ENCODE measurements around the gene TIPARP. TPM values are rescaled to one million over a fixed set of nuclear protein-coding genes. Genes with fewer than 3 reads are reported as not detected.
"Not testable (repeated sequence)": the region's sequence is repeated elsewhere in the genome, so short reads cannot be mapped to it uniquely, and the experiment has no call there.

Gene TIPARP
- polyA plus RNA-seq, 2 donors = 22.6 to 33.8 TPM

DNA sequence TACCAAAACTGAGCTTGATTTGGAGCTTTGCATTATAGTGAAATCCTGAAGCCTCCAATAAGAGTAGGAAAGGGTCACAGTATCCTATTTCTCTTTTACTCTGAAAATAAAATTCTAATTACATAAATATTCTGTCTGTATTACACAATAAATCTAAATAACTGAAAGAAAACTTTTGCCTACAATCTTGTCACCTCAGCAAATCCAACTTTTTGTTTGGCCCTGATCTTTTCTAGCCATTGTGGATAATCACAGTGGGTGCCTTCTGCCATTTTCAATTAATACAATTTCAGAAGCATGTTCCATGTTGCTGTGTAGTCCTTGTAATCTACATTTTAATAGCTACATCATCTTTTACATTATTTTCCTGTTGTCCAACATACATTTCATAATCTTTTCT is 29.4 kb upstream of the TIPARP start:
- Histone ChIP-seq H3K27ac (ENCODE audit: low read depth in 2 of 2, low read length in 1 of 2) (no peak overlapping the region), H3K4me1 (ENCODE audit: control insufficient read depth in 2 of 2, insufficient read depth in 2 of 2, low read length in 1 of 2) (no peaks in the 10 kb centered on the region), H3K36me3 (ENCODE audit: control insufficient read depth in 2 of 2, insufficient read depth in 2 of 2, low read length in 1 of 2) (no peaks in the 10 kb centered on the region), H3K4me3 (ENCODE audit: low read depth in 1 of 2, low read length in 2 of 2) (no peak overlapping the region), H3K9me3 (ENCODE audit: control insufficient read depth in 2 of 2, insufficient read depth in 1 of 2, low read depth in 1 of 2, low read length in 1 of 2) (no peaks in the 10 kb centered on the region), H3K27me3 (ENCODE audit: control insufficient read depth in 1 of 2, insufficient read depth in 2 of 2, low read length in 2 of 2) (no peaks in the 10 kb centered on the region)

GRCh38 chr3:156646958-156647357 is 27.4 kb upstream of the TIPARP start:
- H3K36me3 ChIP-seq (ENCODE audit: control insufficient read depth in 2 of 2, insufficient read depth in 2 of 2, low read length in 1 of 2) = no peaks in the 10 kb centered on the region
- no peaks in the 10 kb centered on the region for H3K9me3 ChIP-seq (ENCODE audit: control insufficient read depth in 2 of 2, insufficient read depth in 1 of 2, low read depth in 1 of 2, low read length in 1 of 2)
- no peak overlapping the region for H3K27ac ChIP-seq (ENCODE audit: low read depth in 2 of 2, low read length in 1 of 2)
- no peaks in the 10 kb centered on the region for H3K27me3 ChIP-seq (ENCODE audit: control insufficient read depth in 1 of 2, insufficient read depth in 2 of 2, low read length in 2 of 2)
- no peaks in the 10 kb centered on the region for H3K4me1 ChIP-seq (ENCODE audit: control insufficient read depth in 2 of 2, insufficient read depth in 2 of 2, low read length in 1 of 2)
- no peak overlapping the region for H3K4me3 ChIP-seq (ENCODE audit: low read depth in 1 of 2, low read length in 2 of 2)

DNA sequence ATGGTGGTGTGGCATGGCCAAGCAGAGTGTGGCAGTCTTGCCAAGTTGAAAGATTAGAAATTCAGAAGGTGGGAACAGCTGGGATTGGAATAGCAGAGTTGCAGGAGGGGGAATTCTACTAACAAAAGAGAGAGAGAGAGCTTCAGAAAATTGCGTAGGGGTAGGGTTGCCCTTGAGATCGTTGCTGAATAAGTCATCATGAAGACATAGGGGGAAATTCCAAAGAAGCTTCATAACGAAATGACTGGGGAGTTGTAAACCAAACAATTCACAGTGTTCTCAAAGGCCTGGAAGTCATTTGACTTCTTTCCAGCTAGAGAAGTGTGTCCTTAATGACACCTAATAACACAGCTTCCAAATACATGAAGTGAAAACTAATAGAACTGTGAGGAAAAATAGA is 26.3 kb upstream of the TIPARP start:
- Histone ChIP-seq H3K4me1 (ENCODE audit: control insufficient read depth in 2 of 2, insufficient read depth in 2 of 2, low read length in 1 of 2) (no peaks in the 10 kb centered on the region), H3K27me3 (ENCODE audit: control insufficient read depth in 1 of 2, insufficient read depth in 2 of 2, low read length in 2 of 2) (no peaks in the 10 kb centered on the region), H3K36me3 (ENCODE audit: control insufficient read depth in 2 of 2, insufficient read depth in 2 of 2, low read length in 1 of 2) (no peaks in the 10 kb centered on the region), H3K27ac (ENCODE audit: low read depth in 2 of 2, low read length in 1 of 2) (no peak overlapping the region), H3K9me3 (ENCODE audit: control insufficient read depth in 2 of 2, insufficient read depth in 1 of 2, low read depth in 1 of 2, low read length in 1 of 2) (no peaks in the 10 kb centered on the region), H3K4me3 (ENCODE audit: low read depth in 1 of 2, low read length in 2 of 2) (no peak overlapping the region)
- WGBS, 2 donors = 65 to 70% methylated on average over 3 of the region's 3 CpGs

DNA sequence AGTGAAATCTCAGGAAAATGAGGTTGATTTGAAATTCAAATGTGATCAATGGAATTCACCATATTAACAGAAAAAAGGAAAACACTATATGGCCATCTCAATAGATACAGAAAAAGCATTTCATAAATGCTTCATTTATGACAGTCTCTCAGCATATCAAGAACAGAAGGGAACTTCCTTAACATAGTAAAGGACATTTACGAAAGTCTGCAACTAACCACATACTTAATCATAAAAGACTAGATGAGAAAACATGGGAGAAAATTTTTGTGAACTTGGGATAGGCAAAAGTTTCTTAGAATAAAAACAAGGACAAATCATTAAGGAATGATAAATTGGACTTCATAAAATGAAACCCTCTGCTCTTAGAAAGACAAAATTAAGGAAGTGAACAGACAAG is 24.7 kb upstream of the TIPARP start:
- no peaks in the 10 kb centered on the region for H3K27me3 ChIP-seq (ENCODE audit: control insufficient read depth in 1 of 2, insufficient read depth in 2 of 2, low read length in 2 of 2)
- WGBS, 2 donors = 83 to 91% methylated on average over 1 of the region's 1 CpG
- H3K4me1 ChIP-seq (ENCODE audit: control insufficient read depth in 2 of 2, insufficient read depth in 2 of 2, low read length in 1 of 2) = no peaks in the 10 kb centered on the region
- H3K36me3 ChIP-seq (ENCODE audit: control insufficient read depth in 2 of 2, insufficient read depth in 2 of 2, low read length in 1 of 2) = no peaks in the 10 kb centered on the region
- no peaks in the 10 kb centered on the region for H3K9me3 ChIP-seq (ENCODE audit: control insufficient read depth in 2 of 2, insufficient read depth in 1 of 2, low read depth in 1 of 2, low read length in 1 of 2)
- H3K27ac ChIP-seq (ENCODE audit: low read depth in 2 of 2, low read length in 1 of 2) = no peak overlapping the region
- H3K4me3 ChIP-seq (ENCODE audit: low read depth in 1 of 2, low read length in 2 of 2) = no peak overlapping the region

DNA sequence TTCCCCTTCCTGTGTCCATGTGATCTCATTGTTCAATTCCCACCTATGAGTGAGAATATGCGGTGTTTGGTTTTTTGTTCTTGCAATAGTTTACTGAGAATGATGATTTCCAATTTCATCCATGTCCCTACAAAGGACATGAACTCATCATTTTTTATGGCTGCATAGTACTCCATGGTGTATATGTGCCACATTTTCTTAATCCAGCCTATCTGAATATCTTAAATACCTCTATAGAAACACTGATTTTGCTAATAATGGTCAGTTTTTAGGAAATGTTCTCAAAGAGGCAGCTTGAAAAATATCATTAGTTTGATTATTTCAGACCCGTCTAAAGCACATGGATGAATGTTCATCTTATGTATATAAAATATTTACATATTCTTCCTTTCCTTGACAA is 21.7 kb upstream of the TIPARP start:
- not testable (repeated sequence) for H3K27me3 ChIP-seq (ENCODE audit: control insufficient read depth in 1 of 2, insufficient read depth in 2 of 2, low read length in 2 of 2); H3K27ac ChIP-seq (ENCODE audit: low read depth in 2 of 2, low read length in 1 of 2); H3K4me1 ChIP-seq (ENCODE audit: control insufficient read depth in 2 of 2, insufficient read depth in 2 of 2, low read length in 1 of 2); H3K9me3 ChIP-seq (ENCODE audit: control insufficient read depth in 2 of 2, insufficient read depth in 1 of 2, low read depth in 1 of 2, low read length in 1 of 2); H3K36me3 ChIP-seq (ENCODE audit: control insufficient read depth in 2 of 2, insufficient read depth in 2 of 2, low read length in 1 of 2); H3K4me3 ChIP-seq (ENCODE audit: low read depth in 1 of 2, low read length in 2 of 2)
- WGBS, 2 donors = 90 to 95% methylated on average over 2 of the region's 2 CpGs

GRCh38 chr3:156654834-156655233 is 19.6 kb upstream of the TIPARP start:
- no peaks in the 10 kb centered on the region for H3K4me1 ChIP-seq (ENCODE audit: control insufficient read depth in 2 of 2, insufficient read depth in 2 of 2, low read length in 1 of 2)
- no peaks in the 10 kb centered on the region for H3K36me3 ChIP-seq (ENCODE audit: control insufficient read depth in 2 of 2, insufficient read depth in 2 of 2, low read length in 1 of 2)
- WGBS, 2 donors = 94% methylated on average over 1 of the region's 1 CpG
- H3K27me3 ChIP-seq (ENCODE audit: control insufficient read depth in 1 of 2, insufficient read depth in 2 of 2, low read length in 2 of 2) = no peaks in the 10 kb centered on the region
- no peak overlapping the region for H3K27ac ChIP-seq (ENCODE audit: low read depth in 2 of 2, low read length in 1 of 2)
- no peak overlapping the region for H3K4me3 ChIP-seq (ENCODE audit: low read depth in 1 of 2, low read length in 2 of 2)
- peaks cover 0 to 2% of the 10 kb centered on the region in 2 donors for H3K9me3 ChIP-seq (ENCODE audit: control insufficient read depth in 2 of 2, insufficient read depth in 1 of 2, low read depth in 1 of 2, low read length in 1 of 2)

- no peaks in the 10 kb centered on the region for H3K36me3 ChIP-seq (ENCODE audit: control insufficient read depth in 2 of 2, insufficient read depth in 2 of 2, low read length in 1 of 2)
- no peaks in the 10 kb centered on the region for H3K4me1 ChIP-seq (ENCODE audit: control insufficient read depth in 2 of 2, insufficient read depth in 2 of 2, low read length in 1 of 2)
- peaks cover 0 to 2% of the 10 kb centered on the region in 2 donors for H3K9me3 ChIP-seq (ENCODE audit: control insufficient read depth in 2 of 2, insufficient read depth in 1 of 2, low read depth in 1 of 2, low read length in 1 of 2)
- WGBS, 2 donors = 81 to 82% methylated on average over 5 of the region's 5 CpGs
- no peak overlapping the region for H3K27ac ChIP-seq (ENCODE audit: low read depth in 2 of 2, low read length in 1 of 2)
- H3K27me3 ChIP-seq (ENCODE audit: control insufficient read depth in 1 of 2, insufficient read depth in 2 of 2, low read length in 2 of 2) = no peaks in the 10 kb centered on the region
- no peak overlapping the region for H3K4me3 ChIP-seq (ENCODE audit: low read depth in 1 of 2, low read length in 2 of 2)
Observed at GRCh38 chr3:156655819-156656550, 18.4 kb upstream of the TIPARP start.

DNA sequence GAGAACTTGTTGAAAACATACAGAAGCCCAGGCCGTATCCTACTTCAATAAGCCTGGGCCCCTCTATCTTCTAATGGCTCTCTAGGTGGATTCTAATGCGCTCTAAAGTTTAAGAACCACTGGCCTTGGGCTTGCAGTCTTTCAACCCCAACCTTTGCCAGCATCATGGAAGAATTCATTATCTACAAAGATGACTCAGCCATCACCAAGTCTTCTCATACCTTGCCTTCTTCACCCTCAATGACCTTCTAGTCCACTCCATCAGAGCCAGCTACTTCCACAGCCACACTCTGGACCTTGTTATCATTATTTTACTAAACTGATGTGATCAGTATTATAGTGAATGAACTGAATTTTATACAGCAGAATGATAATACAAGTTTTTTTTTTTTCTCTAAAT is 16.9 kb upstream of the TIPARP start:
- 96 to 97% methylated on average over 2 of the region's 2 CpGs for WGBS, 2 donors
- Histone ChIP-seq H3K36me3 (ENCODE audit: control insufficient read depth in 2 of 2, insufficient read depth in 2 of 2, low read length in 1 of 2) (no peaks in the 10 kb centered on the region), H3K27ac (ENCODE audit: low read depth in 2 of 2, low read length in 1 of 2) (no peak overlapping the region), H3K4me3 (ENCODE audit: low read depth in 1 of 2, low read length in 2 of 2) (no peak overlapping the region), H3K4me1 (ENCODE audit: control insufficient read depth in 2 of 2, insufficient read depth in 2 of 2, low read length in 1 of 2) (no peaks in the 10 kb centered on the region), H3K27me3 (ENCODE audit: control insufficient read depth in 1 of 2, insufficient read depth in 2 of 2, low read length in 2 of 2) (no peaks in the 10 kb centered on the region), H3K9me3 (ENCODE audit: control insufficient read depth in 2 of 2, insufficient read depth in 1 of 2, low read depth in 1 of 2, low read length in 1 of 2) (peaks cover 0 to 2% of the 10 kb centered on the region in 2 donors)

GRCh38 chr3:156657862-156658731 is 16.3 kb upstream of the TIPARP start:
- H3K4me3 ChIP-seq (ENCODE audit: low read depth in 1 of 2, low read length in 2 of 2) = no peak overlapping the region
- H3K27ac ChIP-seq (ENCODE audit: low read depth in 2 of 2, low read length in 1 of 2) = no peak overlapping the region
- H3K4me1 ChIP-seq (ENCODE audit: control insufficient read depth in 2 of 2, insufficient read depth in 2 of 2, low read length in 1 of 2) = no peaks in the 10 kb centered on the region
- no peaks in the 10 kb centered on the region for H3K36me3 ChIP-seq (ENCODE audit: control insufficient read depth in 2 of 2, insufficient read depth in 2 of 2, low read length in 1 of 2)
- 95 to 97% methylated on average over 4 of the region's 4 CpGs for WGBS, 2 donors
- H3K9me3 ChIP-seq (ENCODE audit: control insufficient read depth in 2 of 2, insufficient read depth in 1 of 2, low read depth in 1 of 2, low read length in 1 of 2) = peaks cover 0 to 2% of the 10 kb centered on the region in 2 donors
- H3K27me3 ChIP-seq (ENCODE audit: control insufficient read depth in 1 of 2, insufficient read depth in 2 of 2, low read length in 2 of 2) = no peaks in the 10 kb centered on the region

DNA sequence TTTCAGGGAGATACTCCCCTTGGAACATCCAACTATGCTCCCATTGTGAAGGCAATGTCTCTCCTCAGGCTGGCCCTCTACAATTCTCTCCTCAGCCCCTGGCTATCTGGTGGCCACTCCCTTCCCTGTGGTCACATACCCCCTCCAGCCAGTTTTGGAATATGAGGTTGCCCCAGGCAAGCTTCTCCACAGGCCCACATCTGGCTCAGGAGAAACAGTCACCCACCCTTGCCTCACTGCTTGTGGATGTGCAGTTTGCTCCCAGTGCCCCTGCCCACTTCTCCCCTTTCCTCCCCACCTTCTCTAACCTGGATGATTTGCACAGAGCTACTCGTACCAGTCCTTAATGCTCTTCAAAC is 15.7 kb upstream of the TIPARP start:
- H3K9me3 ChIP-seq (ENCODE audit: control insufficient read depth in 2 of 2, insufficient read depth in 1 of 2, low read depth in 1 of 2, low read length in 1 of 2) = peaks cover 0 to 2% of the 10 kb centered on the region in 2 donors
- H3K4me1 ChIP-seq (ENCODE audit: control insufficient read depth in 2 of 2, insufficient read depth in 2 of 2, low read length in 1 of 2) = no peaks in the 10 kb centered on the region
- WGBS, 2 donors = 81 to 92% methylated on average over 1 of the region's 1 CpG
- H3K27me3 ChIP-seq (ENCODE audit: control insufficient read depth in 1 of 2, insufficient read depth in 2 of 2, low read length in 2 of 2) = no peaks in the 10 kb centered on the region
- H3K27ac ChIP-seq (ENCODE audit: low read depth in 2 of 2, low read length in 1 of 2) = no peak overlapping the region
- H3K4me3 ChIP-seq (ENCODE audit: low read depth in 1 of 2, low read length in 2 of 2) = no peak overlapping the region
- no peaks in the 10 kb centered on the region for H3K36me3 ChIP-seq (ENCODE audit: control insufficient read depth in 2 of 2, insufficient read depth in 2 of 2, low read length in 1 of 2)

Data from esophagus (tissue), 2 donors.